Urinary bladder (tissue), 4 donors: ENCODE measurements around the gene NOTUM. TPM values are rescaled to one million over a fixed set of nuclear protein-coding genes. Genes with fewer than 3 reads are reported as not detected.

ENCODE experiments used
- DNase-seq: peaks from one replicate; pipeline ENCODE4 v3.0.0-alpha.2; 2015; ENCODE audit errors: extremely low spot score
- H3K27ac ChIP-seq: one replicate; pipeline ENCODE4 v1.5.1; 2013; ENCODE audit warnings: low read depth, mild to moderate bottlenecking, moderate library complexity
- H3K36me3 ChIP-seq: one replicate; pipeline ENCODE4 v1.6.1; 2013; ENCODE audit warnings: mild to moderate bottlenecking, moderate library complexity; ENCODE audit not compliant: insufficient read depth
- H3K4me1 ChIP-seq: one replicate; pipeline ENCODE4 v1.6.1; 2013; ENCODE audit warnings: mild to moderate bottlenecking, moderate library complexity; ENCODE audit not compliant: insufficient read depth
- H3K4me3 ChIP-seq: one replicate; pipeline ENCODE4 v1.5.1; 2013; ENCODE audit warnings: low read depth, low read length
- WGBS: extraction: QIAGEN DNeasy Blood & Tissue Kit; methylation state at CpG from one replicate; pipeline ENCODE4 v1.1.7; 2013; 5-methylcytosine and 5-hydroxymethylcytosine counted together
- polyA plus RNA-seq: library from polyadenylated mRNA; stranded (reverse); fragments of 200-250 nt; gene quantifications from one replicate; pipeline ENCODE4 v1.2.3, GENCODE V29; 2013
- total RNA-seq: library from RNA; depleted of rRNA; stranded (reverse); fragments of >200 nt; gene quantifications from one replicate; pipeline ENCODE4 v1.2.3, GENCODE V29; 2014
- donor health status: healthy with polysubstance abuse.
- donor health status: healthy.

The NOTUM gene
- total and polyA plus RNA-seq, 2 donors, result 1.3 to 2.5 TPM

GRCh38 chr17:81927653-81928543 is 33.1 kb downstream of the NOTUM start, which contains the start of gene MAFG:
Gene MAFG, minus strand, starts transcription at chr17:81927735. Its CDS starts 4,550 bp downstream, at chr17:81923185.
- WGBS, result under 1% methylated on average over 98 of the region's 98 CpGs
- peak within 1 kb of the TSS; percentile 83 for H3K27ac ChIP-seq
- peak; percentile 83 for DNase-seq
- H3K4me1 ChIP-seq, result no peaks in the 10 kb centered on the region
- H3K4me3 ChIP-seq, result peak within 1 kb of the TSS; percentile 93
- H3K36me3 ChIP-seq, result no peaks in the 10 kb centered on the region

GRCh38 chr17:81927152-81927652 is 33.8 kb downstream of the NOTUM start:
- no peaks in the 10 kb centered on the region for H3K4me1 ChIP-seq
- under 1% methylated on average over 73 of the region's 78 CpGs for WGBS

GRCh38 chr17:81926451-81927151 is 34.4 kb downstream of the NOTUM start:
- Histone ChIP-seq H3K27ac (peak overlapping the region; percentile 83), H3K4me1 (no peaks in the 10 kb centered on the region), H3K4me3 (peak overlapping the region; percentile 93), H3K36me3 (no peaks in the 10 kb centered on the region)
- WGBS, result under 1% methylated on average over 46 of the region's 46 CpGs
- no peak for DNase-seq

More at GRCh38 chr17:81927152-81927652, 33.8 kb downstream of the NOTUM start:
- peak overlapping the region; percentile 93 for H3K4me3 ChIP-seq
- H3K27ac ChIP-seq, result peak overlapping the region; percentile 83
- no peak for DNase-seq
- H3K36me3 ChIP-seq, result no peaks in the 10 kb centered on the region

- 56% methylated on average over 10 of the region's 10 CpGs for WGBS
- Histone ChIP-seq H3K4me1 (no peaks in the 10 kb centered on the region), H3K4me3 (peak overlapping the region; percentile 93), H3K27ac (peak overlapping the region; percentile 83), H3K36me3 (no peaks in the 10 kb centered on the region)
- no peak for DNase-seq
These were observed 35.0 kb downstream of the NOTUM start for GRCh38 chr17:81925860-81926450.

GRCh38 chr17:81924557-81925532 is 36.1 kb downstream of the NOTUM start:
- Histone ChIP-seq H3K36me3 (no peaks in the 10 kb centered on the region), H3K4me1 (no peaks in the 10 kb centered on the region), H3K4me3 (no peak overlapping the region), H3K27ac (no peak overlapping the region)
- DNase-seq, result no peak
- WGBS, result 67% methylated on average over 21 of the region's 21 CpGs

GRCh38 chr17:81923302-81924260 is 37.4 kb downstream of the NOTUM start:
- whole genome bisulfite sequencing, result 23% methylated on average over 32 of the region's 32 CpGs
- no peaks in the 10 kb centered on the region for H3K4me1 ChIP-seq
- H3K4me3 ChIP-seq, result peak overlapping the region; percentile 3

GRCh38 chr17:81922566-81923301 is 38.3 kb downstream of the NOTUM start:
- H3K36me3 ChIP-seq, result no peaks in the 10 kb centered on the region

More at GRCh38 chr17:81923302-81924260, 37.4 kb downstream of the NOTUM start:
- peak overlapping the region; percentile 41 for H3K27ac ChIP-seq
- DNase-seq, result no peak
- H3K36me3 ChIP-seq, result no peaks in the 10 kb centered on the region

GRCh38 chr17:81921996-81922565 is 38.9 kb downstream of the NOTUM start:
- WGBS, result 94% methylated on average over 23 of the region's 23 CpGs
- Histone ChIP-seq H3K36me3 (no peaks in the 10 kb centered on the region), H3K4me3 (no peak overlapping the region), H3K4me1 (no peaks in the 10 kb centered on the region), H3K27ac (no peak overlapping the region)
- no peak for DNase-seq

More at GRCh38 chr17:81922566-81923301, 38.3 kb downstream of the NOTUM start:
- Histone ChIP-seq H3K27ac (no peak overlapping the region), H3K4me3 (peak overlapping the region; percentile 3), H3K4me1 (no peaks in the 10 kb centered on the region)
- no peak for DNase-seq
- 86% methylated on average over 58 of the region's 58 CpGs for WGBS

- no peak overlapping the region for H3K27ac ChIP-seq
- H3K4me1 ChIP-seq, result no peaks in the 10 kb centered on the region
- 84% methylated on average over 3 of the region's 3 CpGs for WGBS
- DNase-seq, result no peak
- H3K4me3 ChIP-seq, result no peak overlapping the region
- no peaks in the 10 kb centered on the region for H3K36me3 ChIP-seq
These were observed 39.5 kb downstream of the NOTUM start for GRCh38 chr17:81921537-81921862.

- 85% methylated on average over 33 of the region's 33 CpGs for WGBS
- Histone ChIP-seq H3K4me1 (no peaks in the 10 kb centered on the region), H3K36me3 (no peaks in the 10 kb centered on the region), H3K27ac (no peak overlapping the region), H3K4me3 (no peak overlapping the region)
- DNase-seq, result no peak
These were observed 40.1 kb downstream of the NOTUM start for GRCh38 chr17:81920612-81921536.
